ENCODE results near the gene ARID1B.
A peak's percentile ranks its signal among the peaks of the same experiment; 100 is the strongest.

The ARID1B gene

GRCh38 chr6:156839591-156840001 is 62.4 kb downstream of the ARID1B start:
- Histone ChIP-seq H3K36me3 (peaks cover 9% of the 10 kb centered on the region), H3K9me3 (no peaks in the 10 kb centered on the region), H3K27ac (peak overlapping the region; percentile 2), H3K4me1 (ENCODE audit: control insufficient read depth in 1 of 2, insufficient read depth in 1 of 2, low read depth in 1 of 2, low read length in 1 of 2) (peaks cover 0 to 18% of the 10 kb centered on the region in 2 experiments), H3K4me3 (ENCODE audit: low read depth in 1 of 2, low read length in 1 of 2) (no peak overlapping the region), H3K27me3 (no peaks in the 10 kb centered on the region)
- TF ChIP-seq, protein P1, sequence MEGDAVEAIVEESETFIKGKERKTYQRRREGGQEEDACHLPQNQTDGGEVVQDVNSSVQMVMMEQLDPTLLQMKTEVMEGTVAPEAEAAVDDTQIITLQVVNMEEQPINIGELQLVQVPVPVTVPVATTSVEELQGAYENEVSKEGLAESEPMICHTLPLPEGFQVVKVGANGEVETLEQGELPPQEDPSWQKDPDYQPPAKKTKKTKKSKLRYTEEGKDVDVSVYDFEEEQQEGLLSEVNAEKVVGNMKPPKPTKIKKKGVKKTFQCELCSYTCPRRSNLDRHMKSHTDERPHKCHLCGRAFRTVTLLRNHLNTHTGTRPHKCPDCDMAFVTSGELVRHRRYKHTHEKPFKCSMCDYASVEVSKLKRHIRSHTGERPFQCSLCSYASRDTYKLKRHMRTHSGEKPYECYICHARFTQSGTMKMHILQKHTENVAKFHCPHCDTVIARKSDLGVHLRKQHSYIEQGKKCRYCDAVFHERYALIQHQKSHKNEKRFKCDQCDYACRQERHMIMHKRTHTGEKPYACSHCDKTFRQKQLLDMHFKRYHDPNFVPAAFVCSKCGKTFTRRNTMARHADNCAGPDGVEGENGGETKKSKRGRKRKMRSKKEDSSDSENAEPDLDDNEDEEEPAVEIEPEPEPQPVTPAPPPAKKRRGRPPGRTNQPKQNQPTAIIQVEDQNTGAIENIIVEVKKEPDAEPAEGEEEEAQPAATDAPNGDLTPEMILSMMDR (IDR thresholded peaks at IDR 0.05): no peak

GRCh38 chr6:156840136-156840535 is 63.0 kb downstream of the ARID1B start:
- no peaks in the 10 kb centered on the region for H3K27me3 ChIP-seq
- no peak overlapping the region for H3K4me3 ChIP-seq (ENCODE audit: low read depth in 1 of 2, low read length in 1 of 2)
- no peaks in the 10 kb centered on the region for H3K9me3 ChIP-seq
- TF ChIP-seq, protein P1 (IDR thresholded peaks at IDR 0.05): no peak
- H3K27ac ChIP-seq: peak overlapping the region; percentile 33
- H3K36me3 ChIP-seq: peaks cover 9% of the 10 kb centered on the region
- peaks cover 0 to 18% of the 10 kb centered on the region in 2 experiments for H3K4me1 ChIP-seq (ENCODE audit: control insufficient read depth in 1 of 2, insufficient read depth in 1 of 2, low read depth in 1 of 2, low read length in 1 of 2)

DNA sequence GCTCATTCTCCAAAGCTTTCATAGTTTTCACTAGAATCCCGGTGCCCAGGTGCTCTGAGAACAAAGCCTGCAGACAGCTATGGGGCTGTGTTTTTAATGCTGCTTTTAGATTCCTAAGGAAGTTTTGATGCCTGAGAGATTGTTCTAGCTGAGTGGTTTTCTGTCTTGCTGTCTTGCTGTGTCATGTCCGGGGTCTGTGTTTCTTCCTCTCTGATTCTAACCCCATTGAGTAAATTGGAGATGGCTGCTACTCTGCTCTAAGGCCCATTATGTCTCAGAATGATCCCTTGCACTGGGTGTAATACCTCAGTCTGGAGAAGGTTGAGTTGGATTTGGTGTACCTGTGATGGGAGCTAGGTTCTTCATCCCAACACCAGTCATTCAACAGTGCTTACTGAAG is 63.4 kb downstream of the ARID1B start:
- H3K36me3 ChIP-seq: peaks cover 9% of the 10 kb centered on the region
- TF ChIP-seq, protein P1 (IDR thresholded peaks at IDR 0.05): no peak
- no peak overlapping the region for H3K4me3 ChIP-seq (ENCODE audit: low read depth in 1 of 2, low read length in 1 of 2)
- peaks cover 0 to 18% of the 10 kb centered on the region in 2 experiments for H3K4me1 ChIP-seq (ENCODE audit: control insufficient read depth in 1 of 2, insufficient read depth in 1 of 2, low read depth in 1 of 2, low read length in 1 of 2)
- H3K27me3 ChIP-seq: no peaks in the 10 kb centered on the region
- no peaks in the 10 kb centered on the region for H3K9me3 ChIP-seq
- peak overlapping the region; percentile 33 for H3K27ac ChIP-seq

DNA sequence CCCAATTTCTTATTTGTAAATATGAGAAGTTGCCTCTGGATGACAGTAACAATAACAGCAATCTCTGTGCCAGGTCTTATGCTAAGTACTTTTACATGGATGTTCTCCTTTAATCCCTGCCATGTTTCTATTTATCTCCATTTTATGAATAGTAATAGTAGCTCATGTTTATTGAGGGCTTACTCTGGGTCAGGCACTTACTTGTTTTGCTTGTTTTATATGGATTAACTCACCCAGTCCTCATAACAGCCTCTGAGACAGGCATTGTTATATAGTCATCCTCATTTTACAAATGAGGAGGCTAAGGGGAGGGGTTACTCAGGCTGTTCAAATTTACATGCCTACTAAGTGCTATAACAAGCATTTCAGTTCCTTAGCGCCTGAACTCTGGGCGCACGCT is 64.3 kb downstream of the ARID1B start:
- peaks cover 0 to 18% of the 10 kb centered on the region in 2 experiments for H3K4me1 ChIP-seq (ENCODE audit: control insufficient read depth in 1 of 2, insufficient read depth in 1 of 2, low read depth in 1 of 2, low read length in 1 of 2)
- H3K27me3 ChIP-seq: no peaks in the 10 kb centered on the region
- no peaks in the 10 kb centered on the region for H3K9me3 ChIP-seq
- H3K36me3 ChIP-seq: peaks cover under 1% of the 10 kb centered on the region
- TF ChIP-seq, protein P1 (IDR thresholded peaks at IDR 0.05): no peak
- no peak overlapping the region for H3K4me3 ChIP-seq (ENCODE audit: low read depth in 1 of 2, low read length in 1 of 2)
- H3K27ac ChIP-seq: no peak overlapping the region

- Histone ChIP-seq H3K27ac (no peak overlapping the region), H3K9me3 (no peaks in the 10 kb centered on the region), H3K4me3 (ENCODE audit: low read depth in 1 of 2, low read length in 1 of 2) (no peak overlapping the region), H3K27me3 (no peaks in the 10 kb centered on the region), H3K36me3 (no peaks in the 10 kb centered on the region), H3K4me1 (ENCODE audit: control insufficient read depth in 1 of 2, insufficient read depth in 1 of 2, low read depth in 1 of 2, low read length in 1 of 2) (peaks cover 0 to 18% of the 10 kb centered on the region in 2 experiments)
- TF ChIP-seq, protein P1 (IDR thresholded peaks at IDR 0.05): no peak
Measured at GRCh38 chr6:156842598-156843250, 65.5 kb downstream of the ARID1B start.

Data from neutrophil (primary cell).